Activated naive CD8-positive, alpha-beta T cell (primary cell): Measurements from ENCODE around the gene FOSL1.

Experiments
- H3K27ac Mint-ChIP-seq: one replicate; pipeline ENCODE4 v1.8.0; 2021; ENCODE audit warnings: mixed read lengths
- H3K27me3 Mint-ChIP-seq: one replicate; pipeline ENCODE4 v1.8.0; 2021; ENCODE audit warnings: mixed read lengths
- H3K36me3 Mint-ChIP-seq: one replicate; pipeline ENCODE4 v1.8.0; 2021; ENCODE audit warnings: mixed read lengths
- H3K4me1 Mint-ChIP-seq: one replicate; pipeline ENCODE4 v1.8.0; 2021; ENCODE audit warnings: low read depth, mixed read lengths
- H3K4me3 Mint-ChIP-seq: one replicate; pipeline ENCODE4 v1.8.0; 2021; ENCODE audit warnings: mild to moderate bottlenecking, mixed read lengths
- H3K9me3 Mint-ChIP-seq: one replicate; pipeline ENCODE4 v1.8.0; 2021; ENCODE audit warnings: low read depth, mixed read lengths

The FOSL1 gene

DNA sequence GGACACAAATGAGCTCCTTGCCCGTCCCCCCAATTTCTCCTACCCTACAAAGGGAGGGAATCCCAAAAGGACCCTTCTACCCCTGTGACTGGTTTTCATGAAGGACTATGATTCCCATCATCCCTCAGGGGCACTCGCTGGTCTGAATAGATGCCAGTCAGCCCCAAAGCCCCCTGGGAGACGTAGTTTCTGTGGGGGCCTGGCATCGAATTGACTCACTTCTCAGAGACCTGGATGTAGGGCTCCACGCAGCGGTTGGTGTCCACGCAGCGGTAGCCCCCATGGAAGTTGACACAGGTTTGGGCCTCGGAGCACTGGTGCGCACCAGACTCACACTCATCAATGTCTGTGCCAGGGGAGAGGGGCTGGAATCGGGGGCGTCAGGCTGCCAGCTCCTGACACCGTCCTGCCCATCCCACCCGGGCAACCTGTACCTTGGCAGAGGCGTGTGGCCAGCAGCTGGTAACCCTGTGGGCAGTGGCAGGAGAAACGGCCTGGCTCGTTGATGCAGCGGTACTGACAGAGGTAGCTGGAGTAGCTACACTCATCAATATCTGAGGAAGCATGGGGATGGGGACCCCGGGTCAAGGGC, 32.0 kb downstream of the FOSL1 start:
- H3K27me3 Mint-ChIP-seq: no peaks in the 10 kb centered on the region
- H3K27ac Mint-ChIP-seq: no peak overlapping the region
- H3K4me1 Mint-ChIP-seq: peaks cover 22% of the 10 kb centered on the region
- no peak overlapping the region for H3K4me3 Mint-ChIP-seq
- H3K9me3 Mint-ChIP-seq: no peaks in the 10 kb centered on the region
- no peaks in the 10 kb centered on the region for H3K36me3 Mint-ChIP-seq

DNA sequence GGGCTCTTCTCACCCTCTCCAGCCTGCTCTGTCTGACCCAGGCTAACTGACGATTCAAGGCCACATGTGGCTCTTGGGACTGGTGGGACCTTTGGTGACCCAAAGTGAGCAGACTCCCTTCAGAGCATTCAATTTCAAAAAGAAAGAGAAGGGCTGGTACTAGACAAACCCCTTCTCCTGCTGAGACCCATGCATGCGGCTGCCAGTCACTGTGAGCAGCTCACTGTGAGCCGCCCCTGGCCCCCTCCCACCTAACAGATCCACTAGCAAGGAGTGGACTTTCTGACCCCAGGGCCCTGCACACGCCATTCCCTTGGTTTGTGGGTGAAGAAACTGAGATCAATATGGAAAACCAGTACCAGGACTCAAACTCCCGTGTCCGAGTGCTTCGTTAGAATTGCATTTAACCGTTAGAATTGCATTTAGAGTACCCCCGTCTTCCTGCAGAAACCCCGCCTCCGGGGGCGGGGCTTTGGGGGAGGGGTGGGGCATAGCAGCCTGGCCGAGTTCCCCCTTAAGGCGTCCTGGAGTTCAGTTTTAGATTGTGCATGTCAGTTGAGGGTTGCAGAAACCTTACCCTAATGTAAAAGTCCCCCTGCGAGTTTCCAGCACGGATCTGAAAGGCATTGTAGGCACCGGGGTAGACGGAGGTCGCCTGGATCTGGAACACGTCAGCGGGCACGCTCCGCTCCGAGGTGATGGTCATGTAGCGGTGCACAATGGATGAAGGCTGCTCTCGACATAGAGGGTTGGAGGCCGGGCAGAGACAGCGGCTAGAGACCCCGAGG, 32.7 kb downstream of the FOSL1 start:
- H3K27me3 Mint-ChIP-seq: no peaks in the 10 kb centered on the region
- peaks cover 23% of the 10 kb centered on the region for H3K4me1 Mint-ChIP-seq
- H3K27ac Mint-ChIP-seq: no peak overlapping the region
- no peak overlapping the region for H3K4me3 Mint-ChIP-seq
- no peaks in the 10 kb centered on the region for H3K36me3 Mint-ChIP-seq
- H3K9me3 Mint-ChIP-seq: no peaks in the 10 kb centered on the region

DNA sequence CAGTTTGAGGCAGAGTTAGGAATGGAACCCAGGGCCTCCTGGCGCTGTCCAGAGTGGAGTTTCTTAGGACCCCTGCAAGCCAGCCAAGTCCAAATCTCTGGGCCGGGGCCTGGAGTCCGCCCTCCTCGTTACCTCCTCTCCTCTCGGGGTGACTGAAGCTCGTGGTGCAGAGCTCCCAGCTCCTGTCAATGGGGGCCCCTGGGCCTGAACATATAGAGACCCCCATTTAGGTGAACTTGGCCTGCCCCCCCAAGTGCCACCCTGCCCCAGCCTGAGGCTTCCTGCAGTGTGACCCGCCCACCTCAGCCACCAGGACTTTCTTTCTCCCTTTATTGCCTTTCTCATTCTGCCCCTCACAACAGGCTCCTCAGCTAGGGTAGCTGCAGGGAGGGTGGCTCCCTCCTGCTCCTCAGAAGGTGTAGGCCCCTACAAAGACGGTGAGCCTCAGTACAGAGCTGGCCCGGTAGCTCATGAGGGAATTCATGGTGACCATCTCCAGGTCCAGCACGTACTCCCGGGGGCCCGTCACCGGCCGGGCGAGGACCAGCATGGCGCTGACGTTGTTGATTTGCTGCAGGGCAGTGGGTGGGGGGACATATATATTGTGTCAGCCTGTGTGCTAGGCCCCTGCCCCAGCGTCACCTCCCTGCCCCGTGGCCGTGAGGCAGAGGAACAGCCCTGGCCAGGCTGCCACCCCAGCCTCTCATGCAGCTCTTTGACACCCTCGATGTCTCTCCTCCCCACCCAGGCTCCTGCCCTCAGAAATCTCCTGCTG, 33.5 kb downstream of the FOSL1 start:
- Mint-ChIP-seq H3K9me3 (no peaks in the 10 kb centered on the region), H3K4me3 (no peak overlapping the region), H3K4me1 (peaks cover 24% of the 10 kb centered on the region), H3K27me3 (no peaks in the 10 kb centered on the region), H3K27ac (no peak overlapping the region), H3K36me3 (no peaks in the 10 kb centered on the region)

DNA sequence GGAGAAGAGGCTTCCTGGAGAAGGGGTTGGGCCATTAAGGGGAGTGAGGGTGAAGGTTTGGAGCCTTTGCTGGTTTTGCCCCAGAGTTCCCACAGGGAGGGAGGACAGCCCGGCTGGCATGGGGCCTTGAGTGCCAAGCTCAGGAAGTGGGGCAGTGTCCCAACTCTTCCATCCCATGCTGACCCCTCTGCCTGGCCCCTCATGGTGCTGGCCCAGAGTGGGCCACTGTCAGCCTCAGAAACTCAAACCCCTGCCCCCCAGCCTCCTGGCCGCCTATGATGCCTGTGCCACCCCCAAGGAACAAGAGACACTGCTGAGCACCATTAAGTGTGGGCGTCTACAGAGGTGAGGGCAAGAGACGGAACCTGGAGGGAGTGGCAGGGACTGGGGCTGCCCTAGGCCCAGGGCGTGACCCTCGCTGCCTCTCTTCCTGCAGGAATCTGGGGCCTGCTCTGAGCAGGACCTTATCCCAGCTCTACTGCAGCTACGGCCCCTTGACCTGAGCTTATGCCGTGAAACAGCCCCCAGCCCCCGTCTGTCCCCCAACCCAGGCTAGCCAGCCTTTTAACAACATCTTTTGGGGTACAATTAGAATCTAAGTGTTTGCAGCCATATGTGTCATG, 34.5 kb downstream of the FOSL1 start:
- Mint-ChIP-seq H3K27me3 (no peaks in the 10 kb centered on the region), H3K4me3 (no peak overlapping the region), H3K4me1 (peaks cover 22% of the 10 kb centered on the region), H3K9me3 (no peaks in the 10 kb centered on the region), H3K36me3 (no peaks in the 10 kb centered on the region), H3K27ac (no peak overlapping the region)

DNA sequence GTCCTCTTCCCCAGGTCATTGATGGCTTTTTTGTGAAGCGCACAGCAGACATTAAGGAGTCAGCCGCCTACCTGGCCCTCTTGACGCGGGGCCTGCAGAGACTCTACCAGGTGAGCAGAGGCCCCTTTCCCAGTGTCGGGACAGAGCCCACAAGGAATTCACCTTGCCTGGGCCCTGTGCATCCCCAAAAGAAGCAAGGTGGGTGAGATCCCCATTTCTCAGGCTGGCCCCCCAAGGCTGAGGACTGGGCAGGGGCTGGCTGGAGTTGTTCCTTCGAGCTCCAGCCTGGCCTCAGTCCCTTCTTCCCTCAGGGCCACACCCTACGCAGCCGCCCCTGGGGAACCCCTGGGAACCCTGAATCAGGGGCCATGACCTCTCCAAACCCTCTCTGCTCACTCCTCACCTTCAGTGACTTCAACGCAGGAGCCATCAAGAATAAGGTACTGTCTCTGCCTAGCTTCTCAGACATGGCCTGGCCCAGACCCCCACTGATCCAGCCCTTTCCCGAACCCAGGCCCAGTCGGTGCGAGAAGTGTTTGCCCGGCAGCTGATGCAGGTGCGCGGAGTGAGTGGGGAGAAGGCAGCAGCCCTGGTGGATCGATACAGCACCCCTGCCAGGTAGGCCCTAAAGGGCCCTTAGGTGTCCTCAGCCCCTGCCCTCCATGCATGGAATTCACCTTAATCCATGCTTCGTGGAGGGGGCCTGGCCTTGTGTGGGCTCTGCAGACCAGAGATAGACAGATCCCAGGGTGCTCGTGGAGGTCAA, 35.3 kb downstream of the FOSL1 start:
- no peaks in the 10 kb centered on the region for H3K9me3 Mint-ChIP-seq
- H3K4me1 Mint-ChIP-seq: peaks cover 22% of the 10 kb centered on the region
- no peaks in the 10 kb centered on the region for H3K36me3 Mint-ChIP-seq

DNA sequence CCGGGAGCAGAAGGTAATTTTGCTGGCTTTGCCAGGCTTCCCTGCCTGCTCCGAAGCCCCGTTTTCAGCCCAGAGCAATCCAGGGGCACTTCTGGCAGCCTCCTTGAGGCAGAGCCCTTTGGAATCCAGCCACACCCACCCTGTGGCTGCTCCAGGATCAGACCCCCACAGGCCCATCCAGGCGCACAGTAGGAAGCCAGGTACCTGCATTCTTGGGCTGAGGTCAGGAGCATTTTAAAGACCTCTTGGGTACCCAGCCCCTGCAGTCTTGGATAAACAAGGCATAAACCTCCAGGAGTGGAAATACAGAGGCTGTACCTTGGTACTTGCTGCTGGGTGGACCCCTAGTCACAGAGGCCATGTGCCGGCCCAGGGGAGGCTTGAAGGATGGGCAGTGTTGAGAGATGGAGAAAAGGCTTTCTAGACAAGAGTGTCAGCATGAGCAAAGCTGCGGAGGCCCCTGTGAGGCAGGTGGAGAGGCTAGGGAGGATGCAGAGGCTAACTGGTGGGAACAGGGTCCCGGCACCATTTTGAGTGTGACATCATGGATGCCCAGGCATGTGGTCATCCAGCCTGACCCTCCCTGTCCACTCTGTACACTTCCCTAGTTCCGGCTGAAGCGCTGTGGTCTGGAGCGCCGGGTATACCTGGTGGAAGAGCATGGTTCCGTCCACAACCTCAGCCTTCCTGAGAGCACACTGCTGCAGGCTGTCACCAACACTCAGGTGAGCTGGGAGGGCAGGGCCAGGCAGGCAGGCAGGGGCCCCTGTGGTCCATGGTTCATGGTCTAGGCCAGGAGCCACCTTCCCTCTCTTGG, 36.1 kb downstream of the FOSL1 start:
- Mint-ChIP-seq H3K4me3 (no peak overlapping the region), H3K36me3 (no peaks in the 10 kb centered on the region)

More for the DNA sequence above, 35.3 kb downstream of the FOSL1 start:
- Mint-ChIP-seq H3K27me3 (no peaks in the 10 kb centered on the region), H3K27ac (no peak overlapping the region), H3K4me3 (no peak overlapping the region)

DNA sequence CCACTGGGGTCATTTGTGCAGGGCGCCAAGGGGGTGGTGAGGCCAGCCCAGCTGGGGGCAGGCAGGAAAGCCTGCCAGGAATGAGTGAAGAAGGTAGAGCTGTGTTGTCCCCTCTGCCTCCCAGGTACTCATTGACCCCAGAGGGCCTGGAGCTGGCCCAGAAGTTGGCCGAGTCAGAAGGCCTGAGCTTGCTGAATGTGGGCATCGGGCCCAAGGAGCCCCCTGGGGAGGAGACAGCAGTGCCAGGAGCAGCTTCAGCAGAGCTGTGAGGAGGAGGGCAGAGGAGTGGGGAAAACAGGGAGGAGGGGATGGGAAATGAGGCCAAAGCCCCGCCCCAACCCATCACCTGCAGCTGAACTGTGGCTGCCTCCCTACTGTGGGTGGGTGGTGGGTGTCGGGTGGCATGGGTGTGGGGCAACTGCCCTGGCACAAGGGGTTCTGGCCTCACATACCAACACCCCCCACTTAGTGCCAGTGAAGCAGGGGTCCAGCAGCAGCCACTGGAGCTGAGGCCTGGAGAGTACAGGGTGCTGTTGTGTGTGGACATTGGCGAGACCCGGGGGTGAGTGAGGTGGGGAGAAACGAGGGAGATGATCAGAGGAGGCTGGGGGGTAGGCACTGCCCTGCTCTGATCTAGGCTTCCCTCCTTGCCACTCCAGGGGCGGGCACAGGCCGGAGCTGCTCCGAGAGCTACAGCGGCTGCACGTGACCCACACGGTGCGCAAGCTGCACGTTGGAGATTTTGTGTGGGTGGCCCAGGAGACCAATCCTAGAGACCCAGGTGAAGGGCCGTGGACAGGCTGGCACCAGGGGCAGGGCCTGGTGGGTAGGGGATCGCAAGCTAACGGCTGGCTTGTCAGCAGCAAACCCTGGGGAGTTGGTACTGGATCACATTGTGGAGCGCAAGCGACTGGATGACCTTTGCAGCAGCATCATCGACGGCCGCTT, 37.0 kb downstream of the FOSL1 start:
- no peaks in the 10 kb centered on the region for H3K9me3 Mint-ChIP-seq
- no peaks in the 10 kb centered on the region for H3K36me3 Mint-ChIP-seq
- H3K27me3 Mint-ChIP-seq: no peaks in the 10 kb centered on the region
- H3K4me3 Mint-ChIP-seq: peak overlapping the region; percentile 20
- H3K4me1 Mint-ChIP-seq: peaks cover 29% of the 10 kb centered on the region
- no peak overlapping the region for H3K27ac Mint-ChIP-seq

More for the DNA sequence above, 36.1 kb downstream of the FOSL1 start:
- peaks cover 22% of the 10 kb centered on the region for H3K4me1 Mint-ChIP-seq
- H3K27ac Mint-ChIP-seq: no peak overlapping the region
- H3K27me3 Mint-ChIP-seq: no peaks in the 10 kb centered on the region
- H3K9me3 Mint-ChIP-seq: no peaks in the 10 kb centered on the region

DNA sequence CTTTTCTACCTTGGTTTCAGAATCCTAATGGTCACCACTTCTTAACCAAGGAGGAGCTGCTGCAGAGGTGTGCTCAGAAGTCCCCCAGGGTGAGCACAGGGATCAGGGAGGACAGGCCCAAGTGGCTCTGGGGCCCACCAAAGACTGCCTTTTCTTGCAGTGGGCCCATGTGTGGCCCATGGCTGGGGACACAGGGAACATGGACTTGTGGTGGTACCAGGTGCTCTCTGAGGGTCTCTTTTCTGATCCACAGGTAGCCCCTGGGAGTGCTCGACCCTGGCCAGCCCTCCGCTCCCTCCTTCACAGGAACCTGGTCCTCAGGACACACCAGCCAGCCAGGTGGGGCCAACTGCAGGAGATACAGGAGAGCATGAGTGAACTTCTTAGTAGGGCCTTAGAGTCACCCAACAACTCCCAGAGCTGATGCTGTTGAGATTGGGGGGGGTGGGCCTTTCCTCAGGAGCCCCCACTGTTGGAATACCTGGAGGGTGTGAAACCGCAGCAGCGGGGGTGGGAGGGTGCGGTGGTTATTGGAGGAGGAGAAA, 37.9 kb downstream of the FOSL1 start:
- Mint-ChIP-seq H3K36me3 (no peaks in the 10 kb centered on the region), H3K9me3 (no peaks in the 10 kb centered on the region), H3K4me1 (peaks cover 25% of the 10 kb centered on the region), H3K4me3 (peak overlapping the region; percentile 95), H3K27me3 (no peaks in the 10 kb centered on the region), H3K27ac (peak overlapping the region; percentile 52)

DNA sequence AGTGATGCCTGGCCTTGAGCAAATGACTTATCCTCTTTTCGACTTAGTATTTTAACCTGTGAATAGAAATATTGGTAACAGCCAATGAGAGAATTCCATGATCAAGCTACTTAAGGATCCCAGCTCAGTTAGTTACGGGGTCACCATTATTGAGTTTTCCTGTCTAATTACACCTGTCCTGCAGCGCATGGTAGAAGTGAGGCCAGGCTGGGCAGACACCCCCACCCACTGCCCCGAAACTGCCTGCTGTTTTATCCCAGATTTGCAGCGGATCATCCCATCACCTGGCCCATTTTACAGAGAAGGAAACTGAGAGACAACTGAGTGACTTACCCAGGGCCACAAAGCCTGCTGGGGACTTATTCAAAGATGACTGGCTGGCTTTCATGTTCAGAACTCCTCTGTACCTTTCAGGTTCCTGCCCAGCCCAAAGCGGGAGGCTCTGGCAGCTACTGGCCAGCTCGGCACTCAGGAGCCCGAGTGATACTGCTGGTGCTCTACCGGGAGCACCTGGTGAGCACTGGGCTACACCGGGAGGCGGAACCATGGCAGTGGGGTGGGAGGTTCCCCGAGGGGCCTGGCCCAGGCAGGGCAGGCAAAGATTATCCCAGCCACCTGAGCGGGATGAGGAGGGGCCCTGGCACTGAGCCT, 38.5 kb downstream of the FOSL1 start:
- Mint-ChIP-seq H3K4me1 (peaks cover 25% of the 10 kb centered on the region), H3K36me3 (peaks cover 2% of the 10 kb centered on the region), H3K27ac (no peak overlapping the region), H3K9me3 (no peaks in the 10 kb centered on the region), H3K27me3 (no peaks in the 10 kb centered on the region), H3K4me3 (peak overlapping the region; percentile 95)

DNA sequence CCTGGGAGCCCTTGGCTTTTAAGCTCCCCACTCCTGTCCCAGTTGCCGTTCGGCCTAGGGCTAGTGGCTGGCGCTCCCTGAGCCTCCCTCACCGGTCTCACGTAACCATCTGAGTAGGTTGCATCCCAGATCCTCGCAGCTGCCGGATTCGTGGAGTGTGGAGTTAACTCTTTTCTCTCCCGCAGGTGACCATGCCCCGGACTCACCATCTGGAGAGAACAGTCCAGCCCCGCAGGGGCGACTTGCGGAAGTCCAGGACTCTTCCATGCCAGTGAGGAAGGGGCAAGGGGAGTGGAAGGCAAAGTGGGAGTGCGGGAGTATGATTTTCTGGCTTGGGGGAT, 39.1 kb downstream of the FOSL1 start:
- no peaks in the 10 kb centered on the region for H3K27me3 Mint-ChIP-seq

DNA sequence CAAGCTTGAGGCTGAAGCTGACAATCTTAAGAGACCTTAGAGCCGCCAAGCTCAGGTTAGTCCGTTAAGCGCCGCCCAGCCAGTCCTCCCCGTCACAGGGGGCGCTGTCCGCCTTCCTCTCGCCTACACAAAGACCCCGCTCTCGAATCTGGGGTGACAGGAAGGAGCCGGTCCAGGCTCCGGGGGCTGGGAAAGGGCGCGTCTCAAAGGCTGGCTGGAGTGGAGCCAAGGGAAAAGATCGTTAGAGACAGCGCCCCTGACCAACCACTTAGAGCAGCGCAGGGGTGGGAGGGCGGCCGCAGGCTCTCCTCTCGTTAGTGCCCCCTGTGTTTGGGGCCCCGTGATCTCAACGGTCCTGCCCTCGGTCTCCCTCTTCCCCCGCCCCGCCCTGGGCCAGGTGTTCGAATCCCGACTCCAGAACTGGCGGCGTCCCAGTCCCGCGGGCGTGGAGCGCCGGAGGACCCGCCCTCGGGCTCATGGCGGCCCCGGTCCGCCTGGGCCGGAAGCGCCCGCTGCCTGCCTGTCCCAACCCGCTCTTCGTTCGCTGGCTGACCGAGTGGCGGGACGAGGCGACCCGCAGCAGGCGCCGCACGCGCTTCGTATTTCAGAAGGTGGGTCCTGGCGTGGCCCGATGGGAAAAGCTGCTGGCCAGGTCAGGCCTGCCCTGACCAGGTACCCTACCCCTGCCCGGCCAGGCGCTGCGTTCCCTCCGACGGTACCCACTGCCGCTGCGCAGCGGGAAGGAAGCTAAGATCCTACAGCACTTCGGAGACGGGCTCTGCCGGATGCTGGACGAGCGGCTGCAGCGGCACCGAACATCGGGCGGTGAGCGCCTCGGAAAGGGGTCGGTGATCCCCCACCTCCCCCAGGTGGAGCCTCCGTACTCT, 39.7 kb downstream of the FOSL1 start, which contains the start of gene MUS81:
Gene MUS81 (plus strand): TSS at position 156 of the 887 bp plus-strand sequence. CDS start 321 bp downstream, at position 477.
- H3K4me3 Mint-ChIP-seq: peak within 1 kb of the TSS; percentile 95
- no peaks in the 10 kb centered on the region for H3K9me3 Mint-ChIP-seq
- H3K27ac Mint-ChIP-seq: peak within 1 kb of the TSS; percentile 99
- no peaks in the 10 kb centered on the region for H3K27me3 Mint-ChIP-seq
- peaks cover 36% of the 10 kb centered on the region for H3K4me1 Mint-ChIP-seq
- peaks cover 4% of the 10 kb centered on the region for H3K36me3 Mint-ChIP-seq

More for the DNA sequence above, 39.1 kb downstream of the FOSL1 start:
- Mint-ChIP-seq H3K36me3 (peaks cover 4% of the 10 kb centered on the region), H3K9me3 (no peaks in the 10 kb centered on the region), H3K27ac (peak overlapping the region; percentile 99), H3K4me1 (peaks cover 30% of the 10 kb centered on the region), H3K4me3 (peak overlapping the region; percentile 95)
